ENCODE measurements around the gene MARCHF11.

GRCh38 chr5:16178745-16179372, 732 bp downstream of the MARCHF11 start:
- TF ChIP-seq CTCF (IDR thresholded peaks at IDR 0.05) (no peak), POLR2A (IDR thresholded peaks at IDR 0.05) (no peak)
